ENCODE measurements around the gene COPZ1. TPM values are rescaled to one million over a fixed set of nuclear protein-coding genes. Genes with fewer than 3 reads are reported as not detected.

COPZ1 gene
- total RNA-seq, 1 donor from 2014 or later = 160 TPM

- no peak for TF ChIP-seq CTCF (conservative IDR thresholded peaks at IDR 0.05)
- Mint-ChIP-seq H3K27ac (ENCODE audit: unreplicated experiment) (no peak overlapping the region), H3K36me3 (ENCODE audit: low read depth) (no peaks in the 10 kb centered on the region), H3K4me3 (no peak overlapping the region), H3K4me1 (no peaks in the 10 kb centered on the region), H3K27me3 (ENCODE audit: low read depth) (no peaks in the 10 kb centered on the region), H3K9me3 (no peaks in the 10 kb centered on the region)
- peak; percentile 87 for DNase-seq (ENCODE audit: low read depth, low spot score)
Measured at GRCh38 chr12:54358945-54359761, 34.2 kb downstream of the COPZ1 start.

- Mint-ChIP-seq H3K27ac (ENCODE audit: unreplicated experiment) (peak overlapping the region; percentile 47), H3K4me3 (peak overlapping the region; percentile 86), H3K9me3 (no peaks in the 10 kb centered on the region), H3K36me3 (ENCODE audit: low read depth) (no peaks in the 10 kb centered on the region), H3K27me3 (ENCODE audit: low read depth) (no peaks in the 10 kb centered on the region), H3K4me1 (no peaks in the 10 kb centered on the region)
- no peak for DNase-seq (ENCODE audit: low read depth, low spot score)
- TF ChIP-seq CTCF (conservative IDR thresholded peaks at IDR 0.05) = no peak
Measured at GRCh38 chr12:54359762-54360351, 34.9 kb downstream of the COPZ1 start.

- Mint-ChIP-seq H3K27me3 (ENCODE audit: low read depth) (no peaks in the 10 kb centered on the region), H3K36me3 (ENCODE audit: low read depth) (no peaks in the 10 kb centered on the region), H3K27ac (ENCODE audit: unreplicated experiment) (peak overlapping the region; percentile 3), H3K9me3 (no peaks in the 10 kb centered on the region), H3K4me1 (no peaks in the 10 kb centered on the region), H3K4me3 (peak overlapping the region; percentile 86)
- TF ChIP-seq CTCF (conservative IDR thresholded peaks at IDR 0.05) = peak; percentile 95
- DNase-seq (ENCODE audit: low read depth, low spot score) = peak; percentile 88
Measured at GRCh38 chr12:54360717-54361456, 36.0 kb downstream of the COPZ1 start.

GRCh38 chr12:54363047-54363446 is 38.1 kb downstream of the COPZ1 start:
- no peak for TF ChIP-seq CTCF (conservative IDR thresholded peaks at IDR 0.05)
- no peak for DNase-seq (ENCODE audit: low read depth, low spot score)
- no peaks in the 10 kb centered on the region for H3K36me3 Mint-ChIP-seq (ENCODE audit: low read depth)
- H3K4me3 Mint-ChIP-seq = no peak overlapping the region
- no peaks in the 10 kb centered on the region for H3K9me3 Mint-ChIP-seq
- no peaks in the 10 kb centered on the region for H3K27me3 Mint-ChIP-seq (ENCODE audit: low read depth)
- no peak overlapping the region for H3K27ac Mint-ChIP-seq (ENCODE audit: unreplicated experiment)
- H3K4me1 Mint-ChIP-seq = peaks cover 2% of the 10 kb centered on the region

GRCh38 chr12:54363618-54364017 is 38.7 kb downstream of the COPZ1 start:
- Mint-ChIP-seq H3K27ac (ENCODE audit: unreplicated experiment) (no peak overlapping the region), H3K36me3 (ENCODE audit: low read depth) (no peaks in the 10 kb centered on the region), H3K27me3 (ENCODE audit: low read depth) (no peaks in the 10 kb centered on the region), H3K9me3 (no peaks in the 10 kb centered on the region), H3K4me1 (peaks cover 8% of the 10 kb centered on the region), H3K4me3 (no peak overlapping the region)
- no peak for DNase-seq (ENCODE audit: low read depth, low spot score)
- no peak for TF ChIP-seq CTCF (conservative IDR thresholded peaks at IDR 0.05)
